ENCODE measurements around the gene TIE1. TPM values are rescaled to one million over a fixed set of nuclear protein-coding genes. Genes with fewer than 3 reads are reported as not detected.

The TIE1 gene
- total and polyA plus RNA-seq, 9 of the 15 experiments (the other 6 are each of a cell fraction or from before 2014, with no cell fraction given), result 0.07 to 0.49 (median 0.14) TPM; not detected in 4

GRCh38 chr1:43267818-43268425 is 32.9 kb upstream of the TIE1 start:
- no peak for FAIRE-seq
- TF ChIP-seq POLR2A (conservative IDR thresholded peaks at IDR 0.05) (no peak), CBFA2T2 (conservative IDR thresholded peaks at IDR 0.05) (no peak), ZBTB43 (CRISPR knock-in tag; IDR thresholded peaks at IDR 0.05) (no peak), MXD1 (CRISPR knock-in tag; IDR thresholded peaks at IDR 0.05; ENCODE audit: borderline replicate concordance, poor library complexity, severe bottlenecking) (no peak), CHD7 (IDR thresholded peaks at IDR 0.05; ENCODE audit: low read depth, low read length) (no peak), TCF7L2 (IDR thresholded peaks at IDR 0.05; ENCODE audit: low read depth, low read length) (no peak)

More at GRCh38 chr1:43267818-43268425, 32.9 kb upstream of the TIE1 start:
- H3K79me2 ChIP-seq (ENCODE audit: control insufficient read depth, insufficient read depth, low read length), result no peaks in the 10 kb centered on the region
- in situ Hi-C loops (cut with MboI) (no loop called here), intact Hi-C loops (cut with micrococcal nuclease) (no loop called here)
- POLR2A ChIA-PET, result interaction anchor here (0.6 to 0.7 kb wide), 2 partner anchors 528 to 591 kb away, joined by 3 read pairs; no protein-coding TSS in a partner anchor
- BruUV-seq (replicated peaks), result no TSS peak
- no peak for ATAC-seq
- no peak overlapping the region for H2AFZ ChIP-seq (ENCODE audit: low read depth, low read length)
- WGBS (ENCODE audit: insufficient coverage, low coverage, missing lambda C conversion rate), result 4% methylated on average over 3 of the region's 3 CpGs
- no peaks in the 10 kb centered on the region for H4K20me1 ChIP-seq (replicated peaks; ENCODE audit: control insufficient read depth, insufficient read depth, low read length)
- H3K4me1 ChIP-seq (replicated peaks in 1 of 2; ENCODE audit: control insufficient read depth in 2 of 2, insufficient read depth in 2 of 2, low read length in 2 of 2), result peaks cover 9 to 13% of the 10 kb centered on the region in 2 experiments; a peak in 3 of 5 replicates
- no peak overlapping the region for H3K27ac ChIP-seq (ENCODE audit: extremely low read depth, low read depth, low read length)
- H3K9me1 ChIP-seq (ENCODE audit: control insufficient read depth, insufficient read depth, low read length), result no peaks in the 10 kb centered on the region
- H3K4me2 ChIP-seq (ENCODE audit: insufficient read depth, low read length), result no peak overlapping the region
- no peak for DNase-seq (ENCODE audit: extremely low read depth in 1 of 4, low spot score in 3 of 4)
- CTCF ChIA-PET (ENCODE audit: low intra/inter-chr PET ratio), result no interaction called here
- no peaks in the 10 kb centered on the region for H3K9me3 ChIP-seq (replicated peaks; ENCODE audit: control insufficient read depth, insufficient read depth, low read depth, low read length)
- no peak overlapping the region for H3K4me3 ChIP-seq
- H3K27me3 ChIP-seq (ENCODE audit: control insufficient read depth in 2 of 2, insufficient read depth in 2 of 2, low read length in 2 of 2), result peaks cover 29 to 50% of the 10 kb centered on the region in 2 experiments
- H3K9ac ChIP-seq (ENCODE audit: insufficient read depth in 1 of 2, low read depth in 2 of 2, low read length in 2 of 2), result no peak overlapping the region
- no peaks in the 10 kb centered on the region for H3K36me3 ChIP-seq (ENCODE audit: control insufficient read depth, insufficient read depth, low read length)
